Prostate gland (tissue), 2 donors: Measurements from ENCODE around the gene PIGK.

Experiments used
- POLR2A ChIP-seq: fragments of 450-650 bp; IDR thresholded peaks from one replicate; pipeline ENCODE4 v1.6.1; 2016; ENCODE audit warnings: antibody characterized with exemption, mild to moderate bottlenecking
- POLR2AphosphoS5 ChIP-seq: sonication (generic); formaldehyde crosslinking; IDR thresholded peaks from one replicate; pipeline ENCODE4 v1.6.1; 2017; ENCODE audit warnings: antibody characterized with exemption
- TF ChIP-seq, protein P1 (sequence below), 4 experiments: fragments of 200-600 bp in 2 of 4; fragments of 450-650 bp in 2 of 4; sonication (generic) in 2 of 4; IDR thresholded peaks; 1 replicate in 3 of 4; 2 replicates in 1 of 4; pipeline ENCODE4 v1.5.1; 2016 to 2019; ENCODE audit warnings: antibody characterized with exemption in 4 of 4, mild to moderate bottlenecking in 2 of 4, moderate library complexity in 2 of 4

GRCh38 chr1:77121503-77121902, 97.7 kb downstream of the PIGK start:
- TF ChIP-seq, protein P1, sequence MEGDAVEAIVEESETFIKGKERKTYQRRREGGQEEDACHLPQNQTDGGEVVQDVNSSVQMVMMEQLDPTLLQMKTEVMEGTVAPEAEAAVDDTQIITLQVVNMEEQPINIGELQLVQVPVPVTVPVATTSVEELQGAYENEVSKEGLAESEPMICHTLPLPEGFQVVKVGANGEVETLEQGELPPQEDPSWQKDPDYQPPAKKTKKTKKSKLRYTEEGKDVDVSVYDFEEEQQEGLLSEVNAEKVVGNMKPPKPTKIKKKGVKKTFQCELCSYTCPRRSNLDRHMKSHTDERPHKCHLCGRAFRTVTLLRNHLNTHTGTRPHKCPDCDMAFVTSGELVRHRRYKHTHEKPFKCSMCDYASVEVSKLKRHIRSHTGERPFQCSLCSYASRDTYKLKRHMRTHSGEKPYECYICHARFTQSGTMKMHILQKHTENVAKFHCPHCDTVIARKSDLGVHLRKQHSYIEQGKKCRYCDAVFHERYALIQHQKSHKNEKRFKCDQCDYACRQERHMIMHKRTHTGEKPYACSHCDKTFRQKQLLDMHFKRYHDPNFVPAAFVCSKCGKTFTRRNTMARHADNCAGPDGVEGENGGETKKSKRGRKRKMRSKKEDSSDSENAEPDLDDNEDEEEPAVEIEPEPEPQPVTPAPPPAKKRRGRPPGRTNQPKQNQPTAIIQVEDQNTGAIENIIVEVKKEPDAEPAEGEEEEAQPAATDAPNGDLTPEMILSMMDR (IDR thresholded peaks at IDR 0.05): no peak
- TF ChIP-seq POLR2AphosphoS5 (no peak), POLR2A (no peak)
